Activated T-helper 17 cell treated with anti-CD3 and anti-CD28 coated beads, Interleukin-2, amount 50 U/mL, for 72 hours (primary cell): ENCODE measurements around the gene COL16A1. TPM values are rescaled to one million over a fixed set of nuclear protein-coding genes. Genes with fewer than 3 reads are reported as not detected.

Source experiments
- ATAC-seq: fragments of 150-1000 bp; cut with Tn5 transposase; replicated peaks from 2 replicates; pipeline ENCODE4 v1.10.0; 2021; ENCODE audit warnings: mild to moderate bottlenecking, moderate library complexity
- H3K27ac Mint-ChIP-seq: one replicate; pipeline ENCODE4 v1.8.0; 2022; ENCODE audit warnings: mixed read lengths
- H3K27me3 Mint-ChIP-seq: one replicate; pipeline ENCODE4 v1.8.0; 2022; ENCODE audit warnings: mixed read lengths
- H3K36me3 Mint-ChIP-seq: one replicate; pipeline ENCODE4 v1.8.0; 2022; ENCODE audit warnings: low read depth, mild to moderate bottlenecking, mixed read lengths
- H3K4me1 Mint-ChIP-seq: one replicate; pipeline ENCODE4 v1.8.0; 2022; ENCODE audit warnings: mixed read lengths
- H3K4me3 Mint-ChIP-seq: one replicate; pipeline ENCODE4 v1.8.0; 2022; ENCODE audit warnings: mild to moderate bottlenecking, mixed read lengths
- H3K9me3 Mint-ChIP-seq: one replicate; pipeline ENCODE4 v1.8.0; 2022; ENCODE audit warnings: mixed read lengths
- total RNA-seq, 2 donors: library from RNA; stranded (reverse); gene quantifications; one replicate each; pipeline ENCODE4 v1.2.3, GENCODE V29; 2022

The COL16A1 gene
- total RNA-seq, 2 donors from 2014 or later, result not detected

- ATAC-seq, result no peak
- H3K4me3 Mint-ChIP-seq, result no peak overlapping the region
These were observed 50.8 kb downstream of the COL16A1 start for GRCh38 chr1:31652891-31653499.

GRCh38 chr1:31651766-31652165, 52.1 kb downstream of the COL16A1 start:
- Mint-ChIP-seq H3K36me3 (no peaks in the 10 kb centered on the region), H3K27ac (no peak overlapping the region), H3K4me3 (no peak overlapping the region), H3K4me1 (no peaks in the 10 kb centered on the region), H3K27me3 (no peaks in the 10 kb centered on the region), H3K9me3 (no peaks in the 10 kb centered on the region)
- ATAC-seq, result no peak

More at GRCh38 chr1:31652891-31653499, 50.8 kb downstream of the COL16A1 start:
- H3K27me3 Mint-ChIP-seq, result peaks cover 3% of the 10 kb centered on the region
- no peaks in the 10 kb centered on the region for H3K9me3 Mint-ChIP-seq
- H3K27ac Mint-ChIP-seq, result no peak overlapping the region
- no peaks in the 10 kb centered on the region for H3K4me1 Mint-ChIP-seq
- H3K36me3 Mint-ChIP-seq, result no peaks in the 10 kb centered on the region

DNA sequence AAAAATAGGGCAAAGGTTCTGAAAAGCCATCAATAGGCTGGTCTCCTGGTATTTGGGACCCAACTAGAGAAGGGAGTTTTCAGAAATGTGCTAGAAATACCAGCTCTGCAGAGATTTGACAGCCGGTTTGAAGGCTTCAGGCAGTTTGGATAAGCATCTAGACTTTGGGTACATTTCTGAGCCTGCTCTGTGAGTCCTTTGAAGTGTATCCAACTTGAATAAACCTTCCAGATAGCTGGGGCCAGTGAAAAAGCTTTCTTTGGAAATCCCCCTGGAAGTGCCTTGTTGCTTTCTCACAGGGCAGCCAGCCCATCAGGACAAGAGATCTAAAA, 52.8 kb downstream of the COL16A1 start:
- peaks cover 2% of the 10 kb centered on the region for H3K4me1 Mint-ChIP-seq
- H3K27ac Mint-ChIP-seq, result no peak overlapping the region
- no peak for ATAC-seq
- H3K27me3 Mint-ChIP-seq, result no peaks in the 10 kb centered on the region
- H3K4me3 Mint-ChIP-seq, result no peak overlapping the region
- no peaks in the 10 kb centered on the region for H3K9me3 Mint-ChIP-seq
- H3K36me3 Mint-ChIP-seq, result no peaks in the 10 kb centered on the region

GRCh38 chr1:31650161-31651088, 53.4 kb downstream of the COL16A1 start:
- no peak overlapping the region for H3K4me3 Mint-ChIP-seq
- no peaks in the 10 kb centered on the region for H3K9me3 Mint-ChIP-seq
- H3K27ac Mint-ChIP-seq, result no peak overlapping the region
- H3K4me1 Mint-ChIP-seq, result peaks cover 4% of the 10 kb centered on the region
- H3K27me3 Mint-ChIP-seq, result no peaks in the 10 kb centered on the region
- no peak for ATAC-seq
- no peaks in the 10 kb centered on the region for H3K36me3 Mint-ChIP-seq

GRCh38 chr1:31648641-31649357, 55.0 kb downstream of the COL16A1 start:
- ATAC-seq, result no peak
- Mint-ChIP-seq H3K4me3 (no peak overlapping the region), H3K36me3 (peaks cover 11% of the 10 kb centered on the region), H3K27me3 (no peaks in the 10 kb centered on the region), H3K9me3 (no peaks in the 10 kb centered on the region), H3K4me1 (peaks cover 4% of the 10 kb centered on the region), H3K27ac (no peak overlapping the region)

DNA sequence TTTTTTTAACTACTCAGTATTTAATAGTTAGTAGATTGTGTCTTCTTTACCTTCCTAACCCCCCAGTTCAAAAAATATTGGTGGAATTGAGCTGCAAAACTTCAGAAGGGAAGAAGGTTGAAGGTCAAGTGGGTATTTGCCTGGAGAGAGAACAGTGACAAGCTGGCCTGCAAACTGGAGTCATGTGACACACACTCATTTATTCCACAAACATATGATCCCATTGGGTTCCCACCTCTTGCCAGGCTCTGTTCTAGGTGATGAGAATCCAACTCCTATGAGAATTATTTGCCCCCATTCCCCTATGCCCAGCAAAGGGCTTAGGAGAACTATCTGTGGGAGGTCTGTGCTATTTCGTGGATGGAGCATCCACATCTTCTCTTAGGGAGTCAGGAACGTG, 55.6 kb downstream of the COL16A1 start:
- H3K27me3 Mint-ChIP-seq, result no peaks in the 10 kb centered on the region
- H3K27ac Mint-ChIP-seq, result no peak overlapping the region
- no peaks in the 10 kb centered on the region for H3K9me3 Mint-ChIP-seq
- H3K4me3 Mint-ChIP-seq, result no peak overlapping the region
- H3K4me1 Mint-ChIP-seq, result peaks cover 4% of the 10 kb centered on the region
- peaks cover 11% of the 10 kb centered on the region for H3K36me3 Mint-ChIP-seq
- ATAC-seq, result no peak

DNA sequence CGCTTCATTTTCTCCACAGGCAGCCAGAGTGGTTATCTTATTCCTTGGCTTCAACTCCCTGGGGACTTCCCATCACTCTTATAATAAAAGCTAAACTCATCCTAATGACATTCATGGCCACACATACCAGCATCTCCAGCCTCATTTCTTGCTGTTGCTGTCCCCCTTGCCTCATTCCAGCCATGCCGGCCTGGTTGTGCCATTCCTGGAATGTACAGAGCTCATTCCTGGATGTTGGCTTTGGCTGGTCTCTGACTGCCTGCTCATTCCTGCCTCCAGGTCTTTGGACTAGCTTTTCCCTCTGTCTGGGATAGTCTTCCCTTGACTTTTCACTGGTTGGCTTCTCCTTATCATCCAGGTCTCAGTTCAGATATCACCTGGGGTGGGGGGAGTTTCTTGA, 56.7 kb downstream of the COL16A1 start:
- Mint-ChIP-seq H3K36me3 (peaks cover 11% of the 10 kb centered on the region), H3K4me1 (peaks cover 4% of the 10 kb centered on the region), H3K9me3 (no peaks in the 10 kb centered on the region), H3K4me3 (peak overlapping the region; percentile 93), H3K27me3 (no peaks in the 10 kb centered on the region), H3K27ac (no peak overlapping the region)
- ATAC-seq, result no peak

GRCh38 chr1:31646259-31646960, 57.4 kb downstream of the COL16A1 start:
- Mint-ChIP-seq H3K27ac (peak overlapping the region; percentile 99), H3K36me3 (peaks cover 11% of the 10 kb centered on the region), H3K4me3 (peak overlapping the region; percentile 93), H3K9me3 (no peaks in the 10 kb centered on the region), H3K4me1 (peaks cover 4% of the 10 kb centered on the region), H3K27me3 (no peaks in the 10 kb centered on the region)
- ATAC-seq, result no peak

- no peaks in the 10 kb centered on the region for H3K27me3 Mint-ChIP-seq
- peaks cover 11% of the 10 kb centered on the region for H3K36me3 Mint-ChIP-seq
- peak overlapping the region; percentile 99 for H3K27ac Mint-ChIP-seq
- peaks cover 4% of the 10 kb centered on the region for H3K4me1 Mint-ChIP-seq
- peak overlapping the region; percentile 93 for H3K4me3 Mint-ChIP-seq
- no peaks in the 10 kb centered on the region for H3K9me3 Mint-ChIP-seq
- no peak for ATAC-seq
These were observed 58.6 kb downstream of the COL16A1 start for GRCh38 chr1:31645274-31645568.

DNA sequence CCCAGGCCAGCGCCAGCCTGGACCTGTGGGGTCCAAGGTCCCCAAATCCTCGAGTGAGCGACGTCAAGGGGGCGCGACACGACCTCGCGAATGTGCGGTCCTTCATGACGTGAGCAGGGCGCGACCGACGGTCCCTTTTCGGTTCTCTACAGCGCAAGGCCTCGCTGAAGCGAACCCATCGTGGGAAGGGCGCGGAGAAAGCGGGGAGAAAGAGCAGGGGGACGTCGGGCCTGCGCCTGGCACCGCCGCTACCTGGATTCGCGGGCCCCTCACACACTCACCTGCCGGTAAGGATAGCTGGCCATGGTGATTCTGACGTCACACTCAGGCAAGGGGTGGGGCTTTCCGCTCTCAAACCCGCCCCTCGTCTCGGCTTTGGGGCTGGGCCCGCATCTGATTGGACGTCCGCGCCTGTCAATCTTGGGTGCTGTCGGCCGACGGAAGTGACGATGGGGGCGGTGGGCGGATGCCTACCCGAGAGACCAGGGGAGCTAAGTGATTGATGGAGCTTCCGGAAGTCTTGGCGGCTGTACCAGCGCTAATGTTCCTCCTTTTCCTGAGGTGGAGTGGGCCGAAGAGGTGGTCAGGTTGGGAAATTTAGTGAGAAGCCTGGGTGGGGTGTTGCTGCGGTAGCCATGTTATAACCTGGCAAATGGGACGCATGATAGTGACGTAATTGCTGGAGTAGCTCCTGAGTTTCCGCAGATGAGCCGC, 59.1 kb downstream of the COL16A1 start, which contains the start of gene PEF1:
TSS of gene PEF1 (minus strand) at position 317 of the 714 bp plus-strand sequence. CDS start at position 305, 12 bp downstream.
- peaks cover 4% of the 10 kb centered on the region for H3K4me1 Mint-ChIP-seq
- peak within 1 kb of the TSS; percentile 93 for H3K4me3 Mint-ChIP-seq
- H3K36me3 Mint-ChIP-seq, result peaks cover 11% of the 10 kb centered on the region
- peak; percentile 95 for ATAC-seq
- no peaks in the 10 kb centered on the region for H3K27me3 Mint-ChIP-seq
- H3K27ac Mint-ChIP-seq, result peak within 1 kb of the TSS; percentile 99
- H3K9me3 Mint-ChIP-seq, result no peaks in the 10 kb centered on the region

- Mint-ChIP-seq H3K9me3 (no peaks in the 10 kb centered on the region), H3K36me3 (peaks cover 11% of the 10 kb centered on the region), H3K27ac (peak overlapping the region; percentile 99), H3K4me1 (peaks cover 4% of the 10 kb centered on the region), H3K4me3 (peak overlapping the region; percentile 93), H3K27me3 (no peaks in the 10 kb centered on the region)
- peak; percentile 47 for ATAC-seq
These were observed 59.7 kb downstream of the COL16A1 start for GRCh38 chr1:31643976-31644559.

DNA sequence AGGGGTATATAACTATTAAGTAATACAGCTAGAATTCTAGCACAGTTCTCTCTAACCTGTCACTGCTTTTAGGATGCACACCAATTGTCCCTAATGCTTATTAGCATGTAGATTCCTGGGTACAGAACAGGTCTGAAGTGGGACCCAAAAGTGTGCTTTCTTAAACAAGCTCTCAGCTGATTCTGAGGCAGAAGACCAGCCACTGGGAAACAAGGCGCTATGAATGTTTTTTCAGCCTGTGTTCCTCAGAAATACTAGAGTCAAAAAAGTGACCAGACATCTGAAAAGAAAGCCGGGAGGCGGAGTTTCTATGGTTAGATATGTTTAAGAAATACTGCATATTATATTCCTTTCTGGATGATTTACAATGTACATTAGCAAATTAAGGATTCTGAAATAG, 60.9 kb downstream of the COL16A1 start:
- H3K36me3 Mint-ChIP-seq, result peaks cover 11% of the 10 kb centered on the region
- H3K4me1 Mint-ChIP-seq, result peaks cover 4% of the 10 kb centered on the region
- ATAC-seq, result no peak
- H3K9me3 Mint-ChIP-seq, result no peaks in the 10 kb centered on the region
- no peaks in the 10 kb centered on the region for H3K27me3 Mint-ChIP-seq
- no peak overlapping the region for H3K27ac Mint-ChIP-seq
- H3K4me3 Mint-ChIP-seq, result no peak overlapping the region

- Mint-ChIP-seq H3K9me3 (no peaks in the 10 kb centered on the region), H3K36me3 (peaks cover 11% of the 10 kb centered on the region), H3K4me1 (peaks cover 4% of the 10 kb centered on the region), H3K27me3 (no peaks in the 10 kb centered on the region), H3K27ac (no peak overlapping the region), H3K4me3 (no peak overlapping the region)
- ATAC-seq, result no peak
These were observed 61.5 kb downstream of the COL16A1 start for GRCh38 chr1:31642366-31642765.
